Thyroid gland (tissue), 4 donors: ENCODE data around the gene MYO1E.

Source experiments
- POLR2A ChIP-seq, 2 donors: fragments of 450-650 bp; IDR thresholded peaks; one replicate each; pipeline ENCODE4 v1.6.1; 2017; ENCODE audit warnings: antibody characterized with exemption in 2 of 2, mild to moderate bottlenecking in 2 of 2, moderate library complexity in 1 of 2
- TF ChIP-seq, protein P1 (sequence below), 6 experiments: fragments of 200-600 bp in 3 of 6; fragments of 450-650 bp in 3 of 6; sonication (generic) in 3 of 6; IDR thresholded peaks; one replicate each; pipeline ENCODE4 v1.5.1; 2016 to 2019; ENCODE audit warnings: antibody characterized with exemption in 6 of 6, mild to moderate bottlenecking in 2 of 6, inconsistent platforms in 1 of 6, moderate library complexity in 1 of 6

DNA sequence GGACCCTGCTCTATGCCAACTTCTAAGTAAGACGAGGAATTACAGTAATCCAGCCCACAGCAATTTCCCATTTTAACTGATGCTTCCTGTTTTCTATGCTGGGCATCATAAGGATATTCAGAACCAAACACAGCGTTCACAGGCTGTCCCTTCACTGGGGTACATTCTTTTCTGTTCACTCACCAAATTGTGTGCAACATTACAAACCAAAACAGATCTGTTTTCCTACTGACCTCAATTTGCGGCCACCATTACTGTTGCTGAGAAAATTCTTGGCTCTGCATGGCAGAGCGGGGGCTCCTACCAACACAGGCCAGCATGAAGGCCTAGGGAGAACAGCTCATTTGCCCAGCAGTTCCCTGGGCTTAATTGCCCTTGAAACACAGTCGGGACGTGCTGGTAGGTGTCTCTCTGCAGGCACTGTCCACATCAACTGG lies 76.5 kb downstream of the MYO1E start:
- TF ChIP-seq, protein P1, sequence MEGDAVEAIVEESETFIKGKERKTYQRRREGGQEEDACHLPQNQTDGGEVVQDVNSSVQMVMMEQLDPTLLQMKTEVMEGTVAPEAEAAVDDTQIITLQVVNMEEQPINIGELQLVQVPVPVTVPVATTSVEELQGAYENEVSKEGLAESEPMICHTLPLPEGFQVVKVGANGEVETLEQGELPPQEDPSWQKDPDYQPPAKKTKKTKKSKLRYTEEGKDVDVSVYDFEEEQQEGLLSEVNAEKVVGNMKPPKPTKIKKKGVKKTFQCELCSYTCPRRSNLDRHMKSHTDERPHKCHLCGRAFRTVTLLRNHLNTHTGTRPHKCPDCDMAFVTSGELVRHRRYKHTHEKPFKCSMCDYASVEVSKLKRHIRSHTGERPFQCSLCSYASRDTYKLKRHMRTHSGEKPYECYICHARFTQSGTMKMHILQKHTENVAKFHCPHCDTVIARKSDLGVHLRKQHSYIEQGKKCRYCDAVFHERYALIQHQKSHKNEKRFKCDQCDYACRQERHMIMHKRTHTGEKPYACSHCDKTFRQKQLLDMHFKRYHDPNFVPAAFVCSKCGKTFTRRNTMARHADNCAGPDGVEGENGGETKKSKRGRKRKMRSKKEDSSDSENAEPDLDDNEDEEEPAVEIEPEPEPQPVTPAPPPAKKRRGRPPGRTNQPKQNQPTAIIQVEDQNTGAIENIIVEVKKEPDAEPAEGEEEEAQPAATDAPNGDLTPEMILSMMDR (IDR thresholded peaks at IDR 0.05), result no peak
- no peak for TF ChIP-seq POLR2A (IDR thresholded peaks at IDR 0.05)
